Stimulated activated CD4-positive, alpha-beta T cell treated with anti-CD3 and anti-CD28 coated beads, Interleukin-4, amount 100 ng/mL, for 24 hours (primary cell): ENCODE results near the gene CEBPG.

Experiments
- DNase-seq: peaks from one replicate; pipeline ENCODE4 v3.0.0-alpha.2; 2020

The CEBPG gene

GRCh38 chr19:33396701-33397535 is 23.4 kb downstream of the CEBPG start:
- no peak for DNase-seq

GRCh38 chr19:33397536-33398360 is 24.2 kb downstream of the CEBPG start:
- no peak for DNase-seq

- DNase-seq, result no peak
Measured at GRCh38 chr19:33398361-33399060, 25.0 kb downstream of the CEBPG start.

- DNase-seq, result no peak
Measured at GRCh38 chr19:33399081-33399744, 25.7 kb downstream of the CEBPG start.

- DNase-seq, result no peak
Measured at GRCh38 chr19:33399745-33400681, 26.5 kb downstream of the CEBPG start.

- DNase-seq, result no peak
Measured at GRCh38 chr19:33400856-33401682, 27.6 kb downstream of the CEBPG start.

GRCh38 chr19:33401683-33402420 is 28.3 kb downstream of the CEBPG start:
- DNase-seq, result no peak

- no peak for DNase-seq
Measured at GRCh38 chr19:33402421-33403220, 29.1 kb downstream of the CEBPG start.

- no peak for DNase-seq
Measured at GRCh38 chr19:33403221-33403972, 29.9 kb downstream of the CEBPG start.

- DNase-seq, result no peak
Measured at GRCh38 chr19:33403973-33404304, 30.4 kb downstream of the CEBPG start.

- DNase-seq, result no peak
Measured at GRCh38 chr19:33404506-33405253, 31.2 kb downstream of the CEBPG start.

GRCh38 chr19:33405254-33405552 is 31.7 kb downstream of the CEBPG start:
- DNase-seq, result no peak

GRCh38 chr19:33405553-33406461 is 32.3 kb downstream of the CEBPG start:
- DNase-seq, result no peak

GRCh38 chr19:33406521-33407139 is 33.1 kb downstream of the CEBPG start:
- peak; percentile 80 for DNase-seq

GRCh38 chr19:33407140-33407551 is 33.6 kb downstream of the CEBPG start:
- DNase-seq, result no peak

GRCh38 chr19:33407716-33408115 is 34.2 kb downstream of the CEBPG start:
- DNase-seq, result no peak
